GM21447 (cell line): ENCODE measurements around the gene STRN3.

Experiments
- ATAC-seq: cut with Tn5 transposase; IDR thresholded peaks from one replicate; pipeline ENCODE4 v1.9.1; 2021; ENCODE audit not compliant: unreplicated experiment

Gene STRN3

GRCh38 chr14:30874999-30875787 is 151.0 kb downstream of the STRN3 start:
- peak; percentile 29 for ATAC-seq

- ATAC-seq, result peak; percentile 68
Observed at GRCh38 chr14:30874120-30874998, 151.8 kb downstream of the STRN3 start, which contains the start of gene COCH. COCH (plus strand) TSS chr14:30874559; CDS start chr14:30874939, 380 bp downstream.

GRCh38 chr14:30873308-30874119 is 152.7 kb downstream of the STRN3 start:
- no peak for ATAC-seq

GRCh38 chr14:30872602-30873001 is 153.6 kb downstream of the STRN3 start:
- no peak for ATAC-seq

- ATAC-seq, result no peak
Observed at GRCh38 chr14:30869551-30870155, 156.5 kb downstream of the STRN3 start.

- no peak for ATAC-seq
Observed at GRCh38 chr14:30868736-30869135, 157.4 kb downstream of the STRN3 start.

DNA sequence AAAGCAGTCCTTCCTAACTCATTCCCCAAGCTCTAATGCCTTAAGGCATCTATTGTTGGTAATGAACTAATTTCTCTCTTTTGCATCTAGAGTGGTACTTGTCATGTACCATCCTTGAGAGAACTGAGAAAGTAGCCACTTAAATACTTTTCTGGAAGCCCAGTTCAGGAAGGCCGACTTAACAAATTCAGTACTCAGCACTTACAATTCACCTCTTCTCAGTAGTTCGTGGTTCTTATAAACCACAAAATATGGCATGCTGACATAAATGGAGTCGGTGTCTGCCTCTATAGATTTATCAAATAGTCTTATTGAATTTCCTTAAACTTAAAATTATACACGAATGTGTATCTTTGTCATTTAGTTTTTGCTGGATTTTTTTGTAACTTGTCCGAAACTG is 161.2 kb downstream of the STRN3 start:
- no peak for ATAC-seq

- no peak for ATAC-seq
Observed at GRCh38 chr14:30861200-30861599, 165.0 kb downstream of the STRN3 start.

DNA sequence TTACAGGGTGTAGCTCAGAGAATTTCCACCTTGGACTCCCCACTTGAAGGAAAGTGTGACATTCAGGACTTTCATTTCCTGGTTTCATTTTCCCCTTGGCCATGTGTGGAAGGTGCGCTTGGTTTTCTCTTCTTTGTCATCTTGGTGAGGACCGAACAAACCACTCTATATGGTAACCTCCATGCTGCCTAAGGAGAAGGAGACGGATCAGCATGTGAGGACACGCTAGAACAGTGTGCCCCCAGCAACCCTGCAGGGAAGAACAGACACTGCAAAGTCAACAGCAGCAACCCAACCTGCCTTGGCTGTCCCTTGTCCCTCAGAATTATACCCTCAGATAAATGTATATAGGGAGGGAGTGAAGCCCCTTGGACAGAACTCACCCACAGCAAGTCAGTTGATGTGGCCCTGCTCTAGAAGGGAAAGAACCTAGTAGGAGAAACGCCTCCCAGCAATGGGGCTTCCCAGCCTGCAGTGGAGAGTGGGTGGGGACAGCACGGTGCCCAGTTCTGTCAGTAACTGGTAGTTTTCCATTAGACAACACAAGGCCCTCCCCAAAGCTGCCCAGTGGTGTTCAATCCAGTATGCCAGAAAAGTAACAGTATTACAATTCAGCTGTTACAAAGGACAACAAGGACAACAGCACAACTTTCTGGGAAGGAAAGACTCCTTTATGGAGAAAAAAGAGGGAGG is 170.7 kb downstream of the STRN3 start:
- peak; percentile 68 for ATAC-seq

- peak; percentile 42 for ATAC-seq
Observed at GRCh38 chr14:30854492-30854891, 171.7 kb downstream of the STRN3 start.

- ATAC-seq, result no peak
Observed at GRCh38 chr14:30853946-30854345, 172.2 kb downstream of the STRN3 start.

- no peak for ATAC-seq
Observed at GRCh38 chr14:30849983-30850382, 176.2 kb downstream of the STRN3 start.

DNA sequence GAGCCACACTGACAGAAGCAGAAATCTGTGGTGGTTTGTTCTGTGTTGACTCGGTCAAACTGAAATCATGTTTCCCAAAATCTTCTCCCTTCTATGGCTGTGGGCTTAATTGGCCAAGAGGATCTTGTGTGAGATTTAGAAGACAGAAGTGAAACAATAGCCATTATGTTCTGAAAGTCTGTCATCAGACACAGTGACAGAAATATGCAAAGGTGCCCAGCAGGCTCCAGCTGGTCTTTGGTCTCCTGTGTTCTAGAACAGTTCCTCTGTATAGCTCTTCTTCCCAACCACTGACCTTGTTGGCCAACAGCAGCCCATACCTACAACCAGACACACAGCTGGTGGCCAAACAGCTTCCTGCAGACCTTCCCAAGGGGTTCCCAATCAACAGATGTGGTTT is 176.8 kb downstream of the STRN3 start:
- ATAC-seq, result peak; percentile 94

DNA sequence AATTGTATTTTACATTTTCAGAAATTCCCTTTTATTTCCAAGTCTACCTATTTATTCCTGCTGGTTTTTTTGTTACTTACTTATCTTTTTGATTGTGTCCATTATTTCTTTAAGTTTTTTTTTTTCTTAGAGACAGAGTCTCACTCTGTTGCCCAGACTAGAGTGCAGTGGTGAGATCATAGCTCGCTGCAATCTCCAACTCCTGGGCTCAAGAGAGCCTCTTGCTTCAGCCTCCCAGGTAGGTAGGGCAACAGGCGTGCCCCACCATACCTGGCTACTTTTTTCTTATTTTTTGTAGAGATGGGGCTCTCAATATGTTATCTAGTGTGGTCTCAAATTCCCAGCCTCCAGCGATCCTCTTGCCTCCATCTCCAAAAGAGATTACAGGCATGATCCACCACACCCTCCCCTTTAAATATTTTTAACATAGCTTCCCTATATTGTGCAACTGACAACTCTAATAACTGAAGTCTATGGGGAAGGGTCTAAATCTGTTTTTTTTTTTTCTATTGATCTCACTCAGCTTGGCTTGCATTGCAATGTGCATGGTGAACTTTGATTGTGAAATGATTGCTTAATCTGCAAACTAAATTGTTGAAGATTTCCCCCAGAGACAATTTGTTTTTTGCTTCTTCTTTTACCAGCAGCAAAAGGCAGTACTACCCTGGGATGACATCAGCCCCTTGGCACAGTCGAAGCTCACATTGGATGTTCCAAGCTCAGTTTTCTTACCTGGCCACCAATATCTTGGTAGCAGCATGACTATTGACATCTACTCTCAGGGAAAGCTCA is 177.5 kb downstream of the STRN3 start:
- no peak for ATAC-seq
